Stimulated activated CD8-positive, alpha-beta memory T cell treated with anti-CD3 and anti-CD28 coated beads, Interleukin-15, amount 100 ng/mL, for 4 hours (primary cell): ENCODE data around the gene PRR3.

Experiments used
- DNase-seq, 2 donors: peaks; one replicate each; pipeline ENCODE4 v3.0.0-alpha.2; 2020; ENCODE audit warnings: low read depth in 2 of 2

PRR3 gene

GRCh38 chr6:30570740-30571074 is 13.6 kb downstream of the PRR3 start:
- no peak for DNase-seq

GRCh38 chr6:30571075-30571761 is 14.1 kb downstream of the PRR3 start, which contains the start of gene ABCF1:
ABCF1 (plus strand) TSS chr6:30571442; CDS start chr6:30571488, 46 bp downstream.
- DNase-seq: peak; percentile 97 to 100

GRCh38 chr6:30571762-30572082 is 14.6 kb downstream of the PRR3 start:
- no peak for DNase-seq

GRCh38 chr6:30572148-30572547 is 15.1 kb downstream of the PRR3 start:
- no peak for DNase-seq

GRCh38 chr6:30573113-30573512 is 16.0 kb downstream of the PRR3 start:
- no peak for DNase-seq

GRCh38 chr6:30578051-30578450 is 21.0 kb downstream of the PRR3 start:
- no peak for DNase-seq

- DNase-seq: no peak
These were observed 26.8 kb downstream of the PRR3 start for GRCh38 chr6:30583921-30584320.

- no peak for DNase-seq
These were observed 32.8 kb downstream of the PRR3 start for GRCh38 chr6:30589754-30590358.

GRCh38 chr6:30590509-30590908 is 33.4 kb downstream of the PRR3 start:
- DNase-seq: no peak

- no peak for DNase-seq
These were observed 33.9 kb downstream of the PRR3 start for GRCh38 chr6:30591008-30591407.

- no peak for DNase-seq
These were observed 35.2 kb downstream of the PRR3 start for GRCh38 chr6:30592287-30592686.

GRCh38 chr6:30597315-30598144 is 40.4 kb downstream of the PRR3 start:
- DNase-seq: peak; percentile 23 to 50

GRCh38 chr6:30598912-30599624 is 42.0 kb downstream of the PRR3 start:
- no peak for DNase-seq

GRCh38 chr6:30599625-30600324 is 42.7 kb downstream of the PRR3 start:
- no peak for DNase-seq

GRCh38 chr6:30600451-30600961 is 43.4 kb downstream of the PRR3 start:
- DNase-seq: no peak

- no peak for DNase-seq
These were observed 44.3 kb downstream of the PRR3 start for GRCh38 chr6:30601436-30601814.

GRCh38 chr6:30601815-30602641 is 44.9 kb downstream of the PRR3 start:
- no peak for DNase-seq

- no peak for DNase-seq
These were observed 46.9 kb downstream of the PRR3 start for GRCh38 chr6:30603961-30604360.

- DNase-seq: no peak
These were observed 53.0 kb downstream of the PRR3 start for GRCh38 chr6:30610065-30610464.

- DNase-seq: no peak
These were observed 54.2 kb downstream of the PRR3 start for GRCh38 chr6:30611150-30611855.
